IPS-11a (cell line): Measurements from ENCODE around the gene OGDHL.
"Not testable (repeated sequence)": the region's sequence is repeated elsewhere in the genome, so short reads cannot be mapped to it uniquely, and the experiment has no call there.

Source experiments
- H3K4me3 ChIP-seq: one replicate; pipeline ENCODE4 v1.5.1; 2013; ENCODE audit warnings: low read depth, low read length, control low read depth

The OGDHL gene

DNA sequence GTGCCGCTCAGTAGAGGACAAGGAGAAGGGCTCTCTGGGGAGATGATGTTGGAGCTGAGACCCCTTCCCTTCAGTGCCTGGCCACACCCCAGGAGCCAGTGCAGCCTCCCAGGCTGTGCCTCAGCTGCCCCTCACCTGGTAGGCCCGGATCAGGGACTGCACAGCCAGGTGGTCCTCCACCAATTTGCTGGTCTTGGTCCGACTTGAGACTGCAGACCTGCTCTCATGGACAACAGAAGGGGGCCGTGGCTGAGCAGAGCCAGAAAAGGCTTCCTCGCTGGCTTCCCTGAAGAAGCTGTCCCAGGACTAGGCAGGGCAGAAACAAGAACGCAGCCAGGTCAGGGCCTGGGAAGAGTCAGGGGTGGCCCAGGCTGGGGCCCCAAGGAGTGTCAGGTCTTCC lies 5.5 kb downstream of the OGDHL start:
- H3K4me3 ChIP-seq = no peak overlapping the region

DNA sequence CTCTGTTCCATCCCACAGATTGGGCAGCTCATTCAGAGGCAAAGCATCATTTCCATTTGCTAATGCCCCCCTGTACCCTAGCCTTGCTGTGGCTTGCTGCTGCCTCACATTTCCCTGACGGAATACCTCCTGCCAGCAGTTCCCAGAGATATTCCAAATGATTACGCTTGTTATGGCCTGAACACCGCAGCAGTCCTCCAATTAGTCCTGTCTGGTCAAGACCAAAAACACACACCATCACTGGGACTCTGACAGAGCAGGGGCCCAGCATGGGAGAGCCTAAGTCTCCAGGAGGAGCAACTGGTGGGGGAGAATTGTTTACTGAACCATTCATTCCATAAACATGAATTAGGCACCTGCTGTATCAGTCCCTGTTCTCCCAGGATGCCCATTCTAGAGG lies 6.1 kb downstream of the OGDHL start:
- no peak overlapping the region for H3K4me3 ChIP-seq

DNA sequence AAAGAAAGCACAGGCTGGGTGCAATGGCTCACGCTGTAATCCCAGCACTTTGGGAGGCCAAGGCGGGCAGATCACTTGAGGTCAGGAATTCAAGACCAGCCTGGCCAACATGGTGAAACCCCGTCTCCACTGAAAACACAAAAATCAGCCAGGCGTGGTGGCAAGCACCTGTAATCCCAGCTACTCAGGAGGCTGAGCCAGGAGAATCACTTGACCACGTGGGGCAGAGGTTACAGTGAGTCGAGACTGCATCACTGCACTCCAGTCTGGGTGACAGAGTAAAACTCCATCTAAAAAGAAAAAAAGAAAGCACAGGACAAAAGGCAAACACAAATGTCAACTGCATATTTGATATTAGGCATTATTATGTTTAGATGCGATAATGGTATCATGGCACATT lies 7.2 kb downstream of the OGDHL start:
- H3K4me3 ChIP-seq = not testable (repeated sequence)

DNA sequence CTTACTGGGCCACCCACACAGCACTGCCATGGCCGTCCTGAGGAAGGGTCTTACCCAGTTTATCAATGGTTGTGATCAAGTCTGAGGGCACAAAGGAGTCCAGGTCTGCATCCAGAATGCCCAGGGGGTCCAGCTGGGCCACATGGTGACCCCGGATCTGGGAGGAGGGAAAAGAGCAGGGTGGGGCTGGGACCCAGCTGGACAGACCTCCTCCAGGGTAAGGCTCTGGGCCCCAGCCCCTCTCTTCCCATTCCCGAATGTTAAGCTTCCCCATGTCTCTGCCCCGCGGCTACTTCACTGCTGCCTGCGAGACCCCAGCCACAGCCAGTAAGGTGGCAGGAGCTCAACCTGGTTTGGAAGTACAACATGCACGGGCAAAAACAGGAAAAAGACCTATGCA lies 9.5 kb downstream of the OGDHL start:
- H3K4me3 ChIP-seq = no peak overlapping the region

DNA sequence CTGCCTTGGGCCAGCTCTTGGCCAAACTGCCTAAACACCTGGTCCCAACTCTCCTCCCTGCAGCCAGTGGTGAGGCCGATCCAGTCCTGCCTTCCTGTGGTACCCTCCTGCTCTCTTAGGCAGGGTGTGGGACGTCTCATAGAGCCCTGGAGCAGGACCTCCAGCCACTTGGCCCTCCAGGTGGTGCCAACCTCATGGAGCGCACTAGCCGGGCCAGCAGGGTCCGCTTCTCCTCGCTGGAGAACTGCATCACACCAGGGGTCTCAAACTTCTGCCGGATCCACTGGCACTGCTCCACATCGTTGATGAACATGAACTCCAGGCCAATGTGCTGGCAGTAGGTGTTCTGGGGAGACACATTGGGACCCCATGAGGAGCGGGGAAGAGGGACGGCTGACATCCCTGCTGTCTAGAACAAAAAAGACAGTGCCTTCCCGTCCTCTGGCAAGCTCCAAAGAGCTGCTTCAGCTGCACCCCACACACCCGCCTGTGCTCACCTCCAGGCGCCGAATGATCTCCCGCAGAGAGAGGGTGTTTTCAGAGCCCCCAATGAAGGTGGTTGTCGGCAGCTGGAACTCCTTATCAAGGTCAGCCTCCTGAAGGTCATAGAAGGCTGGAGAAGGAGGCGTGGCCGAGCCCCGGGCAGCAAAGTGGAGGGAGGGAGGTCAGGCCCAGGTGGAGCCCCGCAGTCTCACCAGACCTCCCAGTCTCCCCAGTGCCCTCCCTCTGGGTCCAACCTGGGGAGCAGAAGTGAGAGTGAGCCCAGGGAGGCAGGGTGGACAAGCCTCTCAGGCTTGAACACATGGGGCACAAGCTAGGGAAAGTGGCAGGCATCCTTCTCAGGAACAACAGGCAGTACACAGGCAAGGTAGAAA lies 10.2 kb downstream of the OGDHL start:
- H3K4me3 ChIP-seq = no peak overlapping the region

DNA sequence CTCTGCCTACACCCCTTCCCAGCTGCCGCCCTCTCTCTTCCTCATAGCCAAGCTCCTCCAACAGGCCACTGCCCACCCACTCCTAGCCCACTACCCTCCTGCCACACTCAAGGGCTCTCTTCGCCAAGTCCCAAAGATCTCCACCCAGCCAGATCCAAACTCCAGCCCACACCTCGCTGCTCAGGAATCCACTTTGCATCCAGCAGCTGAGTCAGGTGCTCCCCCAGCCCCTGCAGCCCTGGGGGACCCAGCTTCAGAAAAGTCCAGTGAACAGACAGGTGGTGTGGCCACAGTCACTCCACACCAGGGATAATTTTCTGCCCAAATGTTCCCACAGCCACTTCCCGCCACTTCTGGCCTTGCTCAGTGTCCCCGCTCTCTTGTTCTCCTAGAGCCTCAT lies 10.9 kb downstream of the OGDHL start:
- H3K4me3 ChIP-seq = no peak overlapping the region

DNA sequence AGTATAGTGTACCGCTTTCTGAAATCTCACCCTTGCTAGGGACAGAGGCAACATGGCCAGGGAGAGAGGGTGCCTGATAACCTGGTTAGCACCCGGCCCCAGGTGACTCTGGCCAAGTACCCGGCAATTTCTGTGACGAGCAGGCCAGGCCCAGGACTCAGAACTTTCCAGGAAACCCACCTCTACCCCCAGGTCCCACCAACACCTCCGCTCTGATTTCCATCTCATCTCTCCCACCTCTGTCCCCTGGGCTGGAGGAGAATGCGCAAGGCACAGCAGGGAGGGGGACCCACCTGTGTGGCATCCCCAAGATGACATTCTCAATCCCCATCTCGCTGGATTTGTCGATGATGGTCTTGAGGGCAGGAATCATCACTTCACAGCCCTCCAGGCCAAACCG lies 11.6 kb downstream of the OGDHL start:
- H3K4me3 ChIP-seq = no peak overlapping the region

DNA sequence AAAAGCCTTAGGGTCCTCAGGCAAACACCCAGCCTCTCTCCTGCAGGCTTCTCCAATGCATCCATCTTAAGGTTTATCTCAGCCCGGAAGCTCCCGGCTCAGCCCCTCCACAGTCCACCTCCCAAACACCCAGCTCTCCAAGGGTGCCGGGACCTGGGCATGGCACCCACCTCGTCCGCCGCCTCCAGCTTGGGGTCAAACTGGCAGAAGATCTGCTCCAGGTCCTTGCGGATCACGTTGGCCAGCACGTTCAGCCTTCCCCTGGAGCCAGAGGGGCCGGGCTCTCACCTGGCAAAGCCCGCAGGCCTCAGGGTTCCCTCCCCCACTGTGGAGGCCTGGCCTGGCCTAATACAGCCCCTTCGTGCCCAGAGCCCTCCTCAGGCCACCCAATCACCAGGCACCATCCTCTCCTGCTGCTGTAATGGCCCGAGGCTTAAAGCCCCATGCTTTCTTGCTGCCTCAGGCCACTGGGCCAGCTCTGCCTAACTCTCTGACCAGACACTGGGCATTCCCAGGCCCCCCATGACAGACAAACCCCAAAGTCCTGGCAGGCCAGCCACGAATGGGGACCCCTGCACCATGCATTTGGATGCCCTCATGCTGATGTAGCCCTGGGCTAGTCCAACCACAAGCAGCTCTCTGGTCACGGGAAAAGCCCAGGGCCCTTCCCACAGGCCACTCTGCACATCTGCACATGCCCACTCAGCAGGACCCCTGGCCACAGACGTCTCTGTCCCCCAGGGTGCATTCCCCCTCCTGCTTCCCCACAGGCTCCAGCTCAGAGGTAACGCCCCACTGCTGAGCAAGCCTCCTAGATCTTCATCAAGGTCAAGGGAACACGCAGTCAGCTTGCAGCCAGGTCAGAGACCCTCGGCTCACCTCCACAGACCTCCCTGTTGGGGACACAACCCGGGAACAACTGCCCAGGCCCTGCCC lies 12.3 kb downstream of the OGDHL start:
- no peak overlapping the region for H3K4me3 ChIP-seq

DNA sequence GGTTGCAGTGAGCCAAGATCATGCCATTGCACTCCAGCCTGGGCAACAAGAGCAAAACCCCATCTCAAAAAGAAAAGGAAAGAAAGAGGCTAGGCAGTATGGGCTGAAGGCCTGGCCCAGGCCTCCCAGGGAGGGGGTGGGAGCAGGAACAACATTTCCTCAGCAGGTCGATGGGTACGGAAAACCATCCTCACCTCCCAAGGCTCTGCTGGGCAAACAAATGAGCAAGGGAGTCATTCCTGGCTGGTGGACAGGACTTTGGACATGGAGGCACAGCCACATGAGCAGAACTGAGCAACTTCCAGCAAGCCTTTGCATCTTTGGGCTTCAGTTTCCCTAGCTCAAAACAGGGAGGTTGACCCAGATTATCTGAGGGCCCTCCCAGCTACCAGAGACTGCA lies 13.0 kb downstream of the OGDHL start:
- H3K4me3 ChIP-seq = no peak overlapping the region

DNA sequence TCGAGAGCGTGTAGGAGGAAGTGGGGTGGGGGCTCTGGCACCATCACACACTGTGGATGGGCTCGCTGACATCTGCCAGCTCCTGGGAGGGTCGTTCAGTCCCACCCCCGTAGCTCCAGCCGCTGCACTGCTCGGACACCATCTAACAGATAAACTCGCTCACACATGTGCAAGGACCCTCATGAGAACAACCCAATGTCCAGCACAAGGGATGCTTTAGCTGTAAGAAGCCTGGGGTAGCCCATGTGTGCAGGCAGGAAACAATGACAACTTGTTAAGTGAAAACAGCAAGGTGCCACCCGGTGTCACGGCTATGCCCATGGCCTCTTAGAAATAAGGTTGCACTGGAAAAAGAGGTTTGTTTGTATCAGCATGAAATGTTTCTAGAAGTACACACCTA lies 14.1 kb downstream of the OGDHL start:
- H3K4me3 ChIP-seq = no peak overlapping the region

DNA sequence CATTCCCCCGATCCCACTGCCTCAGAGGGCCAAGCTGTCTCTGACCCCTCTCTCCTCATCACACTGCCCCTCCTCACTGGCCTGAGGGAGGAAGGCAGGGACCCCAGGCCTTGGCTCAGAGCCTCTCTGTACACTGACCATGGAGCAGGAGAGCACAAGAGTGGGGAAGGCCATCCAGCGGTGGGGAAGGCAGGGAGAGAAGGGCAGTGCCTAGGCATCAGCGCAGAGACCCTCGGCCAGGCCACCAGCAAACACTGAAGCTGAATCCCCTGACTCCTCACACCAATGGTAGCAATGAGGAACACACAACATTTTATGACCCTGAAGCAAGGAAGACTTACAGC lies 14.8 kb downstream of the OGDHL start:
- H3K4me3 ChIP-seq = no peak overlapping the region

DNA sequence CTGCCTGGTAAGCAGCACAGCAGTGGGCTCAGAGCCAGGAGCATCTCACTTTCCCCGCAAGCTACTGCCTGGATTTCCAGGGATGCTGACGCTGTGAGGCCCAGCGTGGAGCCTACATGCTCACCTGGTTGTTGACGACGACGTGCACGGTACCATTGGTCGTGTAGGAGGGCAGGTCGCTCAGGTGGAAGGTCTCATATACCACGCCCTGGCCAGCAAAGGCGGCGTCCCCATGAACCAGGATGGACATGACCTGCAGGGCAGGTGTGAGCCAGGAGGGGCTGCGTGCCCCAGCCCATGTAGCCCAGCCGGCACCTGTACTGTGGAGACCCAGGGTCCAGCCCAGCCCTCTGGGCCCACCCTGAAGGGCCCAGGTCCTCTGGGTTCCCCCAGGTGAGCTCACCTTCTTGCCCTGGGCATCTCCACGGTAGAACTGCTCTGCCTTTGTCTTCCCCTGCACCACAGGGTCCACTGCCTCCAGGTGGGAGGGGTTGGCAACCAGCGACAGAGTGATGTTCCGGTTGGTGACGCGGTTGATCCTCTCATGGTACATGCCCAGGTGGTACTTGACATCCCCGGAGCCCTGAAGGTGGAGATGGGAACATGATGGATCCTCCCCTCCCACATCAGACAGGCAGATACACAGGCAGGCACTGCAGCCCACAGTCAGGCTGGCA lies 15.4 kb downstream of the OGDHL start:
- H3K4me3 ChIP-seq = no peak overlapping the region

DNA sequence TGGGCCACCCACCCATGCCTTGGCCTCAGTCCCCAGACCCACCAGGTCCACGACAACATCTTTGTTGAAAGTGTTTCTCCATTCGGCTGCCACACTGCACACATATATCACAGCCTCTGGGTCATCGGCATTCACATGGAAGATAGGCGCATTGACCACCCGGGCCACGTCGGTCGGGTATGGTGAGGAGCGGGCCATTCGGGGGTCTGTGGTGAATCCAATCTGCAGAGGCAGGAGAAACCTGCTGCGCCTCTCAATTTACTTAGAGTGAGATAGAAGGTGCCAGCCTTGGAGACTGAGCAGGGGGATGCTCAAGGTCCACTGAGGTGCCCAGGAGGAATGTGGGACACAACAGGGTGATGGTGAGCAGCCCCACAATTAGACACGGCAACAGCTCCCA lies 16.4 kb downstream of the OGDHL start:
- H3K4me3 ChIP-seq = no peak overlapping the region

DNA sequence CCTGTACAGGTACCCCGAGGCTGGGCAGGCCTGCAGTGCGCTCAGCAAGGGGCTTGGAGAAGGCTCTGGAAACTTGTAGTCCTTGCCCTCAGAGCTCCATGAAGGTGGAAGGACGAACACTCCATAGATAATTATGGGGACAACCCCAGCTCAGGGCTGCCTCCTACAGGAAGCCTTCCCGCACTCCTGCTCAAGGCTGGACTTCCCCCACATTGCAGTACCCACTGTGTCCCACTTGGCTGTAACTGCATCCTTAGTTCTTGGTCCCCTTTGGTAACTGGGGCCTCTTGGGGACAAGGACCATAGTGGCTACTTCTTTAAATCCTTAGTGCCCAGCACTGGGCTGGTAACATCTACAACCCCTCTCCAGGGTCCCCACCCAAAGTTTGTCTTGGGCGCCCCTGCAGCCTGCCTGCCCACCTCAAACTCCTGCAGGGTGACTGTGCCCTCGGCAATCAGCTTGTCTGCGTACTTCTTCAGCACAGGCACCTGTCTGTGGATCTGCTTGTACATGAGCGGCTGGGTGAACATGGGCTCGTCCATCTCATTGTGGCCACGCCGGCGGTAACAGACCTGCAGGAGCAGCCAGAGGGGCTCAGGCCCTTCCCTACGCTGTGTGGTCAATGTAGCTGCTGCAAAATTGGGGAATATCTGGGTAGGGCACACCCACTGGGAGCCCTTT lies 17.1 kb downstream of the OGDHL start:
- no peak overlapping the region for H3K4me3 ChIP-seq

DNA sequence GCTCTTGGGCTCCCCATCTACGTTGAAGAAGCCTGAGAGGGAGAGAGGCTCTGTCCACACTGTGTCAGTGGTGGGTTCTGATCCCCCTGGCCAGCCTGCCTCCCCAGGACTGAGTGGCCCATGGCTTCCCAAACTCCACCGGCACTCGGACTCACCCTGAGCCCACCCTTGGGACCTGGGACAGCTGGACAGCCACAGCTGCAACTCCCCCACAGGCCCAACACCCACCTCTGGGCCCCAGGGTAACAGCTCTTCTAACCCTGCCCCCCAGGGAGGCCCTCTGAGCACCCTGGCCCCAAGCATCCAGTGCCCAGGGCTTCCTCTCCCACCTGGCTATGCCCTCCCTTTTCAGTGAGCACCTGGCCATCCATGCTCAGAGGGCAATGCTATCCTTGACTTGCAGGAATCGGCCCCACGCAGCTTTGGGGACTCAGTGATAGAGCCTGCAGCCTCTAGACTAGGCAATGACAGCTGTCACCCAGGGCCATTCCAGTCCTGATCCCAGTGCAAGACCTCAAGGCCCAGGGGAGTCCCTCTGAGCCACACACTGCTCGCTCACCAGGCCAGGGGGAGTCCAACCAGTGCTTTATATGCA lies 17.9 kb downstream of the OGDHL start:
- H3K4me3 ChIP-seq = no peak overlapping the region

DNA sequence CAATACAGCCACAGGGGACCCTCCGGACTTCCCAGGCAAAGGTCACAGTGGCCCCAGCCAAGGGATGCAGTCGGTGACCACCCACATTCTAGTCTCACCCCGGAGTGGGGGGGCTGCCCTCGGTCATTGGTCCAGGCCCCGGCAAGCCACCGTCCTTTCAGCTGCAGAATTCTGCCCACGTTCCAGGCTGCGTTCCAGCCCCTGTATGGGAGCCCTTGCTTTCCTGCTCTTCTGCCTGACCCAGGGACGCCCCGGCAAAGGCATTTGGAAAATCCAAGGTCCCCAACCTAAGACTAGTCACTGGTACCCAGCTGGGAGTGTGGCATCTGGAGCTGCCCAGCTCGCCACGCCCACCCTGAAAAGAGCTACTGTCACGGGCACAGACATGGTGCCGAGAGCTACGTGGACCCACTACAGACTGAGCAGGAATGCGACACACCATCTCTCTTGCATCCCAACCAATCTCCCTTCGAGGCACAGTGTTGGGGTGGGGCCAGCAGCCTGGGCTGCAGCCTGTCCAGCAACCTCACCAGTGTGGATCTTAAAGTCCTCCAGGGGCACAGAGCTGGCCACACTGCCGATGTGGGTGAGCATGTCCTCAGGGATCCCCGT lies 18.6 kb downstream of the OGDHL start:
- H3K4me3 ChIP-seq = no peak overlapping the region

DNA sequence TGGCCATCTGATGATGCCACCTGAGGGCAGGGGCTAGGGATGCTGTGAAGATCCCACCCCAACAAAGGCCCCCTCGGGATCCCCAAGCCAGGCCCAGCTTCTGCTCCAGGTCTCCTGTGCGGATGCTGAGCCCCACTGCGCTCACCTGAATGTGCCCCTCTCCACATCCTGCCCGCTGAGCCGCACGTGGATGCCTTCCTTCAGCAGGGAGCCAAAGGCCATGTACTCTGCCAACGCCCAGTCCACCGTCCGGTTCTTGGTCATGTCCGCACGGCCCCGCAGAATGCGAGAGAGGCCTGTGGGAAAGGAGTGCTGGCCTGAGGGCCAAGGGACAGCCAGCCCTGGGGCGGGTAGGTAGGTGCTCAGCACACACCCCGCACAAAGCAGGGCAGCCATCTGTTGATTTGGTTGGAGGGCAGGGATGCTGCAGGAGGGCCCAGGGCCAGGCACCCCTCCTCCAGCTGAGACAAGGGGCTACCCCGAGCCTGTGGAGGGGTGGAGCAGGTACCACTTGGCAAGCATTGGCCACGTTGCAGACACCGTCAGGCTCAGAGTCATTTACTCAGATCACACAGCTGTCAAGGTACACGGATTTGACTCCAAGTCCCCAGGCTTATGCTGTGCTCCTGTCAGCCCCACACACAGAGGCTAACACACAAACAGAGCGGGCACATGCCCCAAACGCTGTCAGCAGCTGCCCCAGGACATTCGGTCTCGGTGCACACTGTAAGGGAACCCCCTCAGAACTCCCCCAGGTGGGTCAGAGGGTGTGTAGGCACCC lies 19.2 kb downstream of the OGDHL start:
- no peak overlapping the region for H3K4me3 ChIP-seq

DNA sequence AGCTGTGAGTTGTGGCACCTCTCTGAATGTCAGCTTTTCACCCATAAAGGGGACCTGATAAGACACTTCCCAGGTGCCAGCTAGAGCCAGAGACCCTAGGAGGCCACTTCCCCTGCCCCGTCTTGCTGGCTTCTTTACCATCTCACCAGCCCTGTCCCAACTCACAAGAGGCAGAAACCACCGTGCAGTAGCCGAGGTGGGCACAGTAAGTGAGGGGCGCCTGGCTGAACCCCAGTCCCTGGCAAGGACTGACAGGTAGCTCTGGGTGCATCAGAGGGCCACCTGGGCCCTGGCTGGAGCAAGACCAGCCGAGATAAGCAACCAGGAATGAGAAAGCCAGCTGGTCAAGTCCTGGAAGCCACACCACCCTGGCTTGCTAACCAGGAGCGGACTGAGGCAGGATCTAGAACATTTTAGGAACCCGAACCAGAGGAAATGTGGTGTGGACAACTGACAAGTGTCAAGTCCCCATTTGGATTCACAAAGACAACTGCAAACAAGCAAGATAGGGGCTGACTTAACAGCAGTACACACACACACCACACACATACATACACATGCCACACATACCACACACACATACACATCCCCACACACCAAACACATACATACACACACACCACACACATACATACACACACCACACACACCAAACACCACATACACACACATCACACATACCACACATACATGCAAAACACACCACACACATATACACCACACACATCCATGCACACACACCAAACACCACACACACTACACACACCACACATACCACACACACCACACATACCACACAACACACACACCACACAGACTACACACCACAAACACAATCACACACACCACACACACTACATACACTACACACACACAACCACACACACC lies 20.8 kb downstream of the OGDHL start:
- H3K4me3 ChIP-seq = no peak overlapping the region
